A673 (cell line): ENCODE measurements around the gene SHISA5. TPM values are rescaled to one million over a fixed set of nuclear protein-coding genes. Genes with fewer than 3 reads are reported as not detected.

Source experiments
- BruUV-seq: library from RNA; stranded (reverse); fragments of 400-500 nt; replicated peaks from 2 replicates; lab custom pipeline; 2021; lab: Mats Ljungman, UMichigan
- CTCF ChIA-PET: fragments of 300-600 bp; sonication (Branson Sonifier 250); formaldehyde crosslinking; loops from one replicate; lab custom pipeline; 2022; ENCODE audit warnings: antibody characterized with exemption; lab: Charles Lee
- POLR2A ChIA-PET: fragments of 300-600 bp; sonication (Branson Sonifier 250); formaldehyde crosslinking; loops from one replicate; lab custom pipeline; 2022; ENCODE audit warnings: antibody characterized with exemption; ENCODE audit not compliant: low non-redundant PET; lab: Charles Lee
- DNase-seq: peaks from one replicate; pipeline ENCODE4 v3.0.0-alpha.2; 2015; ENCODE audit warnings: low spot score
- H3K27ac ChIP-seq: fragments of 200-600 bp; sonication (generic); 2 replicates; pipeline ENCODE4 v1.5.1; 2016; ENCODE audit warnings: mixed run types, low read depth, mild to moderate bottlenecking, mixed read lengths, antibody characterized with exemption, low read length; ENCODE audit not compliant: poor library complexity, severe bottlenecking
- H3K27me3 ChIP-seq: fragments of 200-600 bp; sonication (generic); replicated peaks from 2 replicates; pipeline ENCODE4 v1.6.1; 2017; ENCODE audit warnings: mixed run types, low read depth, mild to moderate bottlenecking, mixed read lengths, antibody characterized with exemption, low read length; ENCODE audit not compliant: insufficient read depth, poor library complexity
- H3K36me3 ChIP-seq: fragments of 200-600 bp; sonication (generic); 2 replicates; pipeline ENCODE4 v1.6.1; 2016; ENCODE audit warnings: mixed run types, mild to moderate bottlenecking, mixed read lengths, antibody characterized with exemption, low read length; ENCODE audit not compliant: insufficient read depth, poor library complexity, severe bottlenecking
- H3K4me1 ChIP-seq: fragments of 200-600 bp; sonication (generic); 2 replicates; pipeline ENCODE4 v1.6.1; 2017; ENCODE audit warnings: mixed run types, mild to moderate bottlenecking, mixed read lengths, antibody characterized with exemption, low read length; ENCODE audit not compliant: insufficient read depth, poor library complexity, severe bottlenecking
- H3K4me3 ChIP-seq: fragments of 200-600 bp; sonication (generic); 2 replicates; pipeline ENCODE4 v1.5.1; 2016; ENCODE audit warnings: low read depth, mixed run types, mild to moderate bottlenecking, mixed read lengths, low read length; ENCODE audit not compliant: poor library complexity, severe bottlenecking
- H3K9me3 ChIP-seq: fragments of 200-600 bp; sonication (generic); 2 replicates; pipeline ENCODE4 v1.6.1; 2016; ENCODE audit warnings: mixed run types, low read depth, mild to moderate bottlenecking, mixed read lengths, antibody characterized with exemption, low read length; ENCODE audit not compliant: poor library complexity, severe bottlenecking
- CTCF ChIP-seq: fragments of 300-800, 200-600 bp; sonication (generic); conservative IDR thresholded peaks from 2 replicates; pipeline ENCODE4 v1.5.1; 2017; ENCODE audit warnings: low read depth, mild to moderate bottlenecking, antibody characterized with exemption, low read length, moderate library complexity, mixed read lengths
- EZH2 ChIP-seq: fragments of 200-600 bp; sonication (generic); IDR thresholded peaks from 2 replicates; pipeline ENCODE4 v1.6.1; 2017; ENCODE audit warnings: borderline replicate concordance, low read depth, mild to moderate bottlenecking, mixed read lengths, antibody characterized with exemption, low read length; ENCODE audit not compliant: poor library complexity, severe bottlenecking
- intact Hi-C: fragments of 100-400 bp; cut with micrococcal nuclease; formaldehyde crosslinking; loops from one replicate; pipeline ENCODE4 v1.10.0; 2022; ENCODE audit not compliant: unreplicated experiment
- microRNA-seq: library from miRNA; unstranded; fragments of <30 nt; microRNA quantifications from one replicate; pipeline ENCODE4 v1.2.0, GENCODE V29; 2021
- total RNA-seq: library from RNA; stranded (reverse); gene quantifications from 2 replicates; pipeline ENCODE4 v1.2.3, GENCODE V29; 2021

Gene SHISA5
- total RNA-seq, 1 experiment from 2014 or later = 61.8 TPM

GRCh38 chr3:48419149-48419548 is 84.8 kb downstream of the SHISA5 start:
- no peaks in the 10 kb centered on the region for H3K36me3 ChIP-seq
- no peak for DNase-seq
- no TSS peak for BruUV-seq
- H3K4me3 ChIP-seq = no peak overlapping the region
- H3K27me3 ChIP-seq = no peaks in the 10 kb centered on the region
- intact Hi-C loops = no loop called here
- no peaks in the 10 kb centered on the region for H3K9me3 ChIP-seq
- CTCF ChIA-PET = interaction anchor here (1.1 kb wide), 1 partner anchor 17 kb away, joined by 3 read pairs; no protein-coding TSS in a partner anchor
- H3K27ac ChIP-seq = no peak overlapping the region
- TF ChIP-seq EZH2 (no peak), CTCF (no peak)
- POLR2A ChIA-PET = no interaction called here
- no peaks in the 10 kb centered on the region for H3K4me1 ChIP-seq

GRCh38 chr3:48418651-48419050 is 85.3 kb downstream of the SHISA5 start:
- CTCF ChIA-PET = interaction anchor here (1.1 kb wide), 1 partner anchor 17 kb away, joined by 3 read pairs; no protein-coding TSS in a partner anchor
- no TSS peak for BruUV-seq

GRCh38 chr3:48418140-48418539 is 85.8 kb downstream of the SHISA5 start:
- ChIA-PET POLR2A (no interaction called here), CTCF (interaction anchor here (1.1 kb wide), 1 partner anchor 18 kb away, joined by 3 read pairs; no protein-coding TSS in a partner anchor)
- Histone ChIP-seq H3K4me3 (no peak overlapping the region), H3K4me1 (no peaks in the 10 kb centered on the region), H3K36me3 (no peaks in the 10 kb centered on the region), H3K27ac (no peak overlapping the region), H3K9me3 (no peaks in the 10 kb centered on the region), H3K27me3 (no peaks in the 10 kb centered on the region)
- no peak for TF ChIP-seq CTCF
- no peak for TF ChIP-seq EZH2
- intact Hi-C loops = no loop called here
- BruUV-seq = no TSS peak
- no peak for DNase-seq

More at GRCh38 chr3:48418651-48419050, 85.3 kb downstream of the SHISA5 start:
- POLR2A ChIA-PET = no interaction called here
- no peak overlapping the region for H3K27ac ChIP-seq
- H3K4me3 ChIP-seq = no peak overlapping the region
- H3K27me3 ChIP-seq = no peaks in the 10 kb centered on the region
- no peaks in the 10 kb centered on the region for H3K9me3 ChIP-seq
- H3K36me3 ChIP-seq = no peaks in the 10 kb centered on the region
- intact Hi-C loops = no loop called here
- no peaks in the 10 kb centered on the region for H3K4me1 ChIP-seq
- DNase-seq = no peak
- TF ChIP-seq EZH2 = no peak
- no peak for TF ChIP-seq CTCF

Small RNA genes within 50 kb of the gene (microRNA-seq; reads per million reads assigned to microRNA genes)
- not detected for gene MIR6823

Other genes starting within 250 kb of the SHISA5 start
- 12.0 and 13.5 TPM in 2 replicates for gene NME6, start 202.8 kb downstream of the SHISA5 start, total RNA-seq
- gene SPINK8, start 170.5 kb downstream of the SHISA5 start, total RNA-seq = not detected in 2 replicates
- gene FBXW12, start 132.0 kb downstream of the SHISA5 start, total RNA-seq = 0.55 and 0.60 TPM in 2 replicates
- 24.6 and 38.0 TPM in 2 replicates for gene PLXNB1, start 74.1 kb downstream of the SHISA5 start, total RNA-seq
- gene CCDC51, start 64.1 kb downstream of the SHISA5 start, total RNA-seq = 11.7 and 11.8 TPM in 2 replicates
- 118 and 152 TPM in 2 replicates for gene TMA7, start 63.9 kb downstream of the SHISA5 start, total RNA-seq
- 9.5 and 9.7 TPM in 2 replicates for gene ATRIP, start 57.4 kb downstream of the SHISA5 start, total RNA-seq
- gene PFKFB4, start 52.6 kb upstream of the SHISA5 start, total RNA-seq = 5.0 and 7.2 TPM in 2 replicates
- 0.49 and 0.81 TPM in 2 replicates for gene UCN2, start 59.6 kb upstream of the SHISA5 start, total RNA-seq
- gene COL7A1, start 91.2 kb upstream of the SHISA5 start, total RNA-seq = 16.4 and 24.8 TPM in 2 replicates
- gene UQCRC1, start 105.5 kb upstream of the SHISA5 start, total RNA-seq = 189 and 215 TPM in 2 replicates
- gene TMEM89, start 117.6 kb upstream of the SHISA5 start, total RNA-seq = 0.50 TPM in 1 of 2 replicates, not detected in the other
- gene SLC26A6, start 131.3 kb upstream of the SHISA5 start, total RNA-seq = 11.8 and 12.6 TPM in 2 replicates
- gene CELSR3, start 158.7 kb upstream of the SHISA5 start, total RNA-seq = 1.2 and 2.1 TPM in 2 replicates
- 15.0 and 18.8 TPM in 2 replicates for gene NCKIPSD, start 181.7 kb upstream of the SHISA5 start, total RNA-seq
- gene IP6K2, start 213.0 kb upstream of the SHISA5 start, total RNA-seq = 62.5 and 72.0 TPM in 2 replicates